ENCODE results near the gene C16orf74.

GRCh38 chr16:85665373-85665740 is 85.5 kb downstream of the C16orf74 start:
- TF ChIP-seq POLR2AphosphoS5 (IDR thresholded peaks at IDR 0.05) (no peak), CTCF (IDR thresholded peaks at IDR 0.05) (no peak)
